Measurements from ENCODE around the gene PIK3C3. TPM values are rescaled to one million over a fixed set of nuclear protein-coding genes. Genes with fewer than 3 reads are reported as not detected.

The PIK3C3 gene
- total and polyA plus RNA-seq, 2 of the 8 experiments (the other 6 are each of a cell fraction or from before 2014, with no cell fraction given), result 15.3 to 47.4 TPM

DNA sequence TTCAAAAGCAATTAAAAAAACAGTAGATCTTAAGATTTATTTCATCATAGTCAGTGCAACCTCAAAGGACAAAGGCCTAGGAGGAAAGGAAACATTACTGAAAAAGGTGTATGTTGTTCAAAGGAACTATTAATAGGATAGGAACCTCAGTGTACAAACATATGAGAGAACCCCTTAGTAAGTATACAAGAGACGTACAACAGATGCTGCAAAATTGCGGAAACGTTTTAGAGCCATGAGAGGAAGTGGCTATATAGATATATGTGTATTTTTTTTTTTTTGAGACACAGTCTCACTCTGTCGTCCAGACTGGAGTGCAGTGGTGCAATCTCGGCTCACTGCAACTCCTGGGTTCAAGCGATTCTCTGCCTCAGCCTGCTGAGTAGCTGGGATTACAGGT lies 22.2 kb downstream of the PIK3C3 start (continued):
- TF ChIP-seq RBBP5 (IDR thresholded peaks at IDR 0.05; ENCODE audit: borderline replicate concordance, low read depth, low read length) (no peak), TAF7 (optimal IDR thresholded peaks at IDR 0.05; ENCODE audit: borderline replicate concordance, low read depth, low read length) (no peak)
